ENCODE data around the gene FAM111A. TPM values are rescaled to one million over a fixed set of nuclear protein-coding genes. Genes with fewer than 3 reads are reported as not detected.

FAM111A gene
- total and polyA plus RNA-seq, 10 of the 15 experiments (the other 5 are each of a cell fraction or from before 2014, with no cell fraction given), result 26.6 to 95.0 (median 67.5) TPM

DNA sequence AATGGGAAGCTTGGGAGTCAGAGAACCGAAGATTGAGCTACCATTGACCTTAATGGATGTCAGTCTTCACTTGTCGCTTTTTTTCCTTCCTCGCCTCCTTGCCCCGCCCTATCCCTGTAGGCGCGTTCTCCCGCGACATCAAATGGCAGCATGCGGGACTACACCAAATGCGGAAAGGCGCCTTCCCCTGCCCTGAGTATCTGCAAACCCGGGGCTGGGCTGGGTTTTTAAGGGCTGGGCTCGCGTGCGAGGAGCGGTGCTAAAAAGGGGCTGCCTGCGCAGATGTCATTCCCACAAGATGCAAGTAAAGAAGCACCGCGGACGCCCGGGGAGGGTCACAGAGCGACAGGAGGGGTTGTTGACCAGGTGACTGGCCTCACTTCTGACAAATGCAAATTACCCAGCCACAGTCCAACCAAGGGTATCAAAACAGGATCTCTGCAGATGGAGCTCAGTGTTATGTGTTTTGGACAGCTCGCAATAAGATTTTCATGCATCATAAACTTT is 40.3 kb upstream of the FAM111A start (continued):
- TF ChIP-seq, protein P1, sequence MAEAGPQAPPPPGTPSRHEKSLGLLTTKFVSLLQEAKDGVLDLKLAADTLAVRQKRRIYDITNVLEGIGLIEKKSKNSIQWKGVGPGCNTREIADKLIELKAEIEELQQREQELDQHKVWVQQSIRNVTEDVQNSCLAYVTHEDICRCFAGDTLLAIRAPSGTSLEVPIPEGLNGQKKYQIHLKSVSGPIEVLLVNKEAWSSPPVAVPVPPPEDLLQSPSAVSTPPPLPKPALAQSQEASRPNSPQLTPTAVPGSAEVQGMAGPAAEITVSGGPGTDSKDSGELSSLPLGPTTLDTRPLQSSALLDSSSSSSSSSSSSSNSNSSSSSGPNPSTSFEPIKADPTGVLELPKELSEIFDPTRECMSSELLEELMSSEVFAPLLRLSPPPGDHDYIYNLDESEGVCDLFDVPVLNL (IDR thresholded peaks at IDR 0.05; ENCODE audit: low read depth, low read length), result no peak
- TF ChIP-seq SP1 (IDR thresholded peaks at IDR 0.05; ENCODE audit: low read depth, low read length) (peak; percentile 28), JUND (IDR thresholded peaks at IDR 0.05; ENCODE audit: low read depth, low read length) (no peak), NFYA (IDR thresholded peaks at IDR 0.05; ENCODE audit: borderline replicate concordance, low read depth, low read length) (no peak), CBFB (IDR thresholded peaks at IDR 0.05; ENCODE audit: low read depth) (peak; percentile 64; the same call in 1 of the 2 replicates), ZZZ3 (IDR thresholded peaks at IDR 0.05; ENCODE audit: control insufficient read depth, insufficient read length, low read depth) (no peak), BRCA1 (IDR thresholded peaks at IDR 0.05; ENCODE audit: low read depth, low read length) (no peak), MYC (IDR thresholded peaks at IDR 0.05; ENCODE audit: insufficient read depth, insufficient read length, insufficient replicate concordance, low read length, severe bottlenecking) (no peak), BHLHE40 (IDR thresholded peaks at IDR 0.05; ENCODE audit: borderline replicate concordance in 1 of 2, low read depth in 2 of 2, low read length in 1 of 2) (peak; percentile 77 to 81; a peak in 3 of 4 replicates), RUNX3 (IDR thresholded peaks at IDR 0.05; ENCODE audit: low read length) (peak; percentile 66)
- TF ChIP-seq, protein P2, sequence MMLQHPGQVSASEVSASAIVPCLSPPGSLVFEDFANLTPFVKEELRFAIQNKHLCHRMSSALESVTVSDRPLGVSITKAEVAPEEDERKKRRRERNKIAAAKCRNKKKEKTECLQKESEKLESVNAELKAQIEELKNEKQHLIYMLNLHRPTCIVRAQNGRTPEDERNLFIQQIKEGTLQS (IDR thresholded peaks at IDR 0.05; ENCODE audit: borderline replicate concordance, extremely low read depth, low read depth, low read length), result no peak
- TF ChIP-seq, protein P3, sequence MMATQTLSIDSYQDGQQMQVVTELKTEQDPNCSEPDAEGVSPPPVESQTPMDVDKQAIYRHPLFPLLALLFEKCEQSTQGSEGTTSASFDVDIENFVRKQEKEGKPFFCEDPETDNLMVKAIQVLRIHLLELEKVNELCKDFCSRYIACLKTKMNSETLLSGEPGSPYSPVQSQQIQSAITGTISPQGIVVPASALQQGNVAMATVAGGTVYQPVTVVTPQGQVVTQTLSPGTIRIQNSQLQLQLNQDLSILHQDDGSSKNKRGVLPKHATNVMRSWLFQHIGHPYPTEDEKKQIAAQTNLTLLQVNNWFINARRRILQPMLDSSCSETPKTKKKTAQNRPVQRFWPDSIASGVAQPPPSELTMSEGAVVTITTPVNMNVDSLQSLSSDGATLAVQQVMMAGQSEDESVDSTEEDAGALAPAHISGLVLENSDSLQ (IDR thresholded peaks at IDR 0.05), result peak; percentile 81

Data from GM12878 (cell line).